HG03442 (cell line): ENCODE data around the gene TCHP.
"Not testable (repeated sequence)": the region's sequence is repeated elsewhere in the genome, so short reads cannot be mapped to it uniquely, and the experiment has no call there.

ENCODE experiments used
- ATAC-seq: cut with Tn5 transposase; IDR thresholded peaks from one replicate; pipeline ENCODE4 v1.9.1; 2021; ENCODE audit warnings: mild to moderate bottlenecking, moderate library complexity; ENCODE audit not compliant: unreplicated experiment

Gene TCHP, protein sequence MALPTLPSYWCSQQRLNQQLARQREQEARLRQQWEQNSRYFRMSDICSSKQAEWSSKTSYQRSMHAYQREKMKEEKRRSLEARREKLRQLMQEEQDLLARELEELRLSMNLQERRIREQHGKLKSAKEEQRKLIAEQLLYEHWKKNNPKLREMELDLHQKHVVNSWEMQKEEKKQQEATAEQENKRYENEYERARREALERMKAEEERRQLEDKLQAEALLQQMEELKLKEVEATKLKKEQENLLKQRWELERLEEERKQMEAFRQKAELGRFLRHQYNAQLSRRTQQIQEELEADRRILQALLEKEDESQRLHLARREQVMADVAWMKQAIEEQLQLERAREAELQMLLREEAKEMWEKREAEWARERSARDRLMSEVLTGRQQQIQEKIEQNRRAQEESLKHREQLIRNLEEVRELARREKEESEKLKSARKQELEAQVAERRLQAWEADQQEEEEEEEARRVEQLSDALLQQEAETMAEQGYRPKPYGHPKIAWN

DNA sequence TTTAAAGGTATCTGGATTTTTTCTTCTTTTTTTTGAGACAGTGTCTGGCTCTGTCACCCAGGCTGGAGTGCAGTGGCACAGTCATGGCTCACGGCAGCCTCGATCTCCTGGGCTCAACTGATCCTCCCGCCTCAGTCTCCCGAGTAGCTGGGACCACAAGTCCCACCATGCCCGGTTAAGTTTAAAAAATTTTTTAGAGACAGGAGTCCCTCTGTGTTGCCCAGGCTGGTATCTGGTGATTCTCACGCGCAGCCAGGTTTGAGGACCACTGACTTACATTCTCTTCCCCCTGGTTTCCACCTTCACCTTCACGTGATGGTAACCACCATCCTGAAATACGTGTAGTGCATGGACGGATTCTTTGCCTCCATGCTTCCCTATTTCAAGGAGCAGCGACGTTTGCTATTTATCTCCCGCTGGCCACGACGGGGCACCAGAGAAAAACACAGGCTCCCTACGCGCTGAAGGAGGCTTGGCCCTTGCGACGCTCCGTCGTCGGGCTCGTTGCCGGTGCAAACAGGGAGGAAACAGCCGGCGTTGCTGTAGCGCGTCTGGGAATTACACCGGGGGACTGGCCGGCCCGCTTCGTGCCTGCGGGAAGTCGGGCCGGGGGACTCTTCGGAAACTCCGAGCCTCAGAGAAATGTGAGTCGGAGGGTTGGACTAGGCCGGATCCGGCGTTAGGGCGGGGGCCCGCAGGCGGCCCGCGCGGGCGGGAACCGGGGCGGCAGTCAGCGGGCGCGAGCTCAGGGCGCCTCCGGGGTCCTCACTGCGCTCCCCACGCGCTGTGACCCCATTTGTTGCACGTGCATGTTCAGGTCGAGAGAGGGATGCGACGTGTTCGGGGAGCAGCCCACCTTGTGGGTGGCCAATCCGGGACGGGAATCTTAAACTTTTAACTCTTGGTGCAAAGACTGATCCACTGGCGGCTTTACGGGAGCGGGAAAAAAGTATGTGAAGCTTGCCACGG lies at the start of gene TCHP:
TSS of gene TCHP (plus strand) at position 492 of the 969 bp plus-strand sequence. CDS start 2,753 bp downstream, outside the sequence.
- ATAC-seq, result peak; percentile 73

DNA sequence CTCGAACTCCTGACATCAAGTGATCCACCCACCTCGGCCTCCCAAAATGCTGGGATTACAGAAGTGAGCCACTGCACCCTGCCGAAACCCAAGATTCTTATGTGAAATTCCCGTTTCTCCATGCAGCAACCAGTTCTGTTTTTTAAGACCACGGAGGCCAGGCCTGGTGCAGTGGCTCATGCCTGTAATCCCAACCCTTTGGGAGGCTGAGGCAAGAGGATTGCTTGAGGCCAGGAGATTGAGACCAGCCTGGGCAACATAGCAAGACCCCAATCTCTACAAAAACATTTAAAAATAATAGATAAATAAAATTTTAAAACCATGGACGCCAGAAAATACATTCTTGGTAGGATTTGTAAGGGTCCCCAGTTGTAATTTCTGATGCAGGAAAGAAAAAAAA lies 49.6 kb upstream of the TCHP start:
- ATAC-seq, result not testable (repeated sequence)

DNA sequence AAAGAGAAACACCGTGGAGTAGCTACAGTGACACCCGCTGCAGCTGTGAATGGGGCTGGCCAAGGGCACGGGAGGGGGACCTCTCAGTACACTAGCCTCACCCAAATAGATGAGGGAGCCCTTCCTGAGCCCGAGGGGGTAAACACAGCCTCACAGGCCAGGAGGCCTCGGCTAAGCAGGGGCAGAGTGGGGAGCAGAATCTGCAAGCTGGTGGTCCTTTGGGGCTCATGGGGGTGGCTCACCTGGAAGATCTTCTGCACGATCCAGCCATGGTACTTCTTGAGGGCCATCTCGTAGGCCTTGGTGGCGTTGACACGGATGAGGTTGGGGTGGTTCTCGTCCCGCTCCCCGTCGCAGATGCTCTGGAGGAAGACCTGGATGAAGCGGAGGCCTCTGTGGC lies 44.7 kb upstream of the TCHP start:
- no peak for ATAC-seq

DNA sequence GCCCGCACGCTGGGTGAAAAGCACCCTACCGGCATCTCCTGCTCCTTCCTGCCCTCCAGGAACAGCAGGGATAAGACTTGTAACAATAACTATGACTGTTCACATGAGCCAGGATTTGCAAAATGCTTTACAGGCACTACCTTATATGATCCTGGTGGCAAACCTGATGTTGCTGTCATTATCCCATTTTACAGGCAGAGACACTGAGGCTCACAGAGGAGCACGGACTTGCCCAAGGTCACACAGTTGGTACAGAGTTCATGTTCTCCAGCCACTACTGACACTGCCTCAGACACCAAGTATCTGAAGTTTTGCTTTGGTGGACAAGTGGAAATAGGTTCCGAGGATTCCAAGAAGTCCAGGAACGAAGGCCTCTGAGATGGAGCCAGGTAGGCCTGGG lies 42.4 kb upstream of the TCHP start:
- ATAC-seq, result no peak

DNA sequence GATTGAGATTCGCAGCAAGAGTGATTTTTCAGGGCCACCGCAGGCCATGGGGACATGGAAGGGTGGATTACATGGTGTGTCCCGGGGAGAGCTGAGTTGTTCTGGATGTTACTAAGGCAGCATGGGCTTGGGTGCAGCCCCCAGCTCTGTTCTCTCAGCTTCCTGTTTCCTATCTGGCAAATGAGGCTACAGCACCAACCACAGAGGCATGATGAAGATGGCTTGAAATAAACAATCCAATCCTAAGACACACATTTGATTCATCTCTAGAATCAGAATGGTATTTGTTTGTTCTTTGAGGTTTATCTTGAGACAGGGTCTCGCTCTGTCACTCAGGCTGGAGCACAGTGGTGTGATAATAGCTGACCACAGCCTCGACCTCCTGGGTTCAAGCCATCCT lies 41.3 kb upstream of the TCHP start:
- no peak for ATAC-seq

DNA sequence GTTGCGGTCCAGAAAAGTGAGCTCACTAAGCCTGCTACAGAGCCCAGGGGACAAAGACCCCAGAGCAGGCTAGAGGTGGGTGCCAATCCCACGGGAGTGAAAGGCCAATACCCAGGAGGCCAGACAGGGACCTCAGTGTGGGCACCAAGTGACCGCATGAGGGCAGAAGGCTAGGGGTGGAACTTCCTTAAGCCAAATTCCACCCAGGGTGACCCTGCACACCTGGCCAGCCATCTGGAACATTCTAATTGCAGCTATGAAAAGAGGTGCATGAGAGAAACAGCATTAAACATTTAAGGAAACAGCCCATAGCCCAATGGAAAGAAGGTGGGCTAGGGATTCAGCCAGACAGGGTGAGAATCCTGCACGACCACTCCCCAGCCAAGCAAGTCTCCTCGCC lies 39.1 kb upstream of the TCHP start:
- ATAC-seq, result no peak

DNA sequence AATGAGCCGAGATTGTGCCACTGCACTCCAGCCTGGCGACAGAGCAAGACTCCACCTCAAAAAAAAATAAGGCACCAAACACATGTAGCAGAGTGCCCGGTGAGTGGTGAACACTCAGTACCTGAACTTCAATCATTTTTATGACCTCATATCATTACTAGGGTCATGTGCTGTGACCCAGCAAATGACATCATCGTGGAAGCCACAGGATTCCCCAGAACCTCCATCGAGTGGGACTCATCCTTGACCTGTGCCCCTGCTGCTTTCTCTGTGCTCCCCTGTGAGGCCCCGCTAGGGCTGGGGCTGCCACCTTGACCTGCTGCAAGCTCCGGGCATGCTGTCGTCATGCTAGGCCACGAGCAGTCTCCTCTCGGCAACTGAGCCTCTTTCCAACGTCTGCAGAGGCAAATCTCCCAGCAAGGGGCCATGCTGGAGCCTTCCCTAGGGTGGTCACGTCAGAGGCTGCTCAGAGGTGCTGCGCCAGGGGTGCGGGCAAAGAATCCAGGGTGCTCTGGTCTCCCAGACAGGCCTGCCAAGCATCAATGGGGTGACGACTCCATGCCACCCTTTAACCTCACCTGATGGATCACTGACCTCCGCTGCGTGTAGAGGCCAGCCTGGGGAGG lies 38.3 kb upstream of the TCHP start:
- no peak for ATAC-seq

DNA sequence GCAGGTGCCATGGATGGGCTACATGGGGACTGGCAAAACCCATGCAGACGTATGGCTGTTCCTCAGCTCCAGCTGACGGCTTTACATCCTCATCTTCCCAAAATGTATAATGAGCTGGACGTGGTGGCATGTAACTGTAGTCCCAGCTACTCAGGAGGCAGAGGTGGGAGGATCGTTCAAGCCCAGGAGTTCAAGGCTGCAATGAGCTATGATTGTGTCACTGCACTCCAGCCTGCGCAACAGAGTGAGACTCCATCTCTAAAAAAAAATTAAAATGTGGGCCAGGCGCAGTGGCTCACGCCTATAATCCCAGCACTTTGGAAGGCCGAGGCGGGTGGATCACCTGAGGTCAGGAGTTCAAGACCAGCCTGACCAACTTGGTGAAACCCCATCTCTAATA lies 37.6 kb upstream of the TCHP start:
- not testable (repeated sequence) for ATAC-seq

DNA sequence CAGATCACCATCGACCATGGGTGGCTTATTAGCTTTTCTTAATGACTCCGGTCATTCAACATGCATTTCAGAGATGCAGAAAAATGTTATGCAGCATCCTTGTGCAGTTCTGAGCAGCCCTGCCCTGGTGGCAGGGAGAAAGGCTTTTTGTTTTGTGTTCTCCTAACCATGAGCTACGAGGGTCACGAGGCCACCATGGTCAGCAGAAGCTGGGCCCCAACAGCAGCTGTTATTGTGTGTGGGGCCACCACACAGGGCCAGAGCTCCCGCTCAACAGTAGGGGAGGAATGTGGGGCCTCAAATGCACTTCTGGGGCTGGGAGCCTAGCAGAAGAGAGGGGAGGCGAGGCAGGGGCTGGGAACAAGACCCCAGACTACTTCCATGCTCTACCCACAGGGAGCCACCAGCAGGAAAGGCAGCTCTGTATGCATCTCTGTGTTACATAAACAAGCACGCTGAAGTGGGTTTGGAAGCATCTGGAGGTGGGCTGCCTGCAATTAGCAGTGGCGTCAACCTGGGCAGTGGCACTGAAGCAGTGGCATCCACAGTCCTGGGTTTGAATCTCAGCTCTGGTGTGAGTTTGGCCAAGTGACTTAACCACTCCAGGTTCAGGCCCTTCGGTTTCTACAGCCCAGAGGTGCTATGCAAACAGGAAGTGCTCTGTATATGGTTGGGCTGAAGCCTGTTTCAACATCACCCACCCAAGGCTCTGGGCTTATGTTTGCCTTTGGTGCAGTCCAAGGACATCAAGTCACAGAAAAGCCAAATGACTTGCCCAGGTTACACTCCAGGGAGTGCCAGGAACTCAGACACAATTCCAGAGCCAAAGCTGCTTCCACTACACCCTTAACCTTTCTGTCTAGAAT lies 36.0 kb upstream of the TCHP start:
- no peak for ATAC-seq

DNA sequence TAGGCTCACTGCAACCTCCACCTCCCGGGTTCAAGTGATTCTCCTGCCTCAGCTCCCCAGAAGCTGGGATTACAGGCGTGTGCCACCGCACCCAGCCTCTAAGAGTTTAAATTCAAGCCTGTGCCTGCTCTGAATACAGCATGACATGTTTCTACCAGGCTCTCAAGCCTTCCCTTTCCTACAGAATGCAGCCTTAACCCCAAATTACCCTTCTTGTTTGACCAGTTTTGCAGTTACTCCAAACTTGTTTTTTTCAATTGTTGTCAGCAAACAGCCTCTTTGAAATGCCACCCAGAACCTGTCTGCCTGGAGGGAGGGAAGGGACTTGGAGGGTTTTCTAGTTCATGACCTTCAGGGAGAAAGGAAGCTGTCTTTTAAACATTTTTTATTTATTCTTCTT lies 35.2 kb upstream of the TCHP start:
- no peak for ATAC-seq

DNA sequence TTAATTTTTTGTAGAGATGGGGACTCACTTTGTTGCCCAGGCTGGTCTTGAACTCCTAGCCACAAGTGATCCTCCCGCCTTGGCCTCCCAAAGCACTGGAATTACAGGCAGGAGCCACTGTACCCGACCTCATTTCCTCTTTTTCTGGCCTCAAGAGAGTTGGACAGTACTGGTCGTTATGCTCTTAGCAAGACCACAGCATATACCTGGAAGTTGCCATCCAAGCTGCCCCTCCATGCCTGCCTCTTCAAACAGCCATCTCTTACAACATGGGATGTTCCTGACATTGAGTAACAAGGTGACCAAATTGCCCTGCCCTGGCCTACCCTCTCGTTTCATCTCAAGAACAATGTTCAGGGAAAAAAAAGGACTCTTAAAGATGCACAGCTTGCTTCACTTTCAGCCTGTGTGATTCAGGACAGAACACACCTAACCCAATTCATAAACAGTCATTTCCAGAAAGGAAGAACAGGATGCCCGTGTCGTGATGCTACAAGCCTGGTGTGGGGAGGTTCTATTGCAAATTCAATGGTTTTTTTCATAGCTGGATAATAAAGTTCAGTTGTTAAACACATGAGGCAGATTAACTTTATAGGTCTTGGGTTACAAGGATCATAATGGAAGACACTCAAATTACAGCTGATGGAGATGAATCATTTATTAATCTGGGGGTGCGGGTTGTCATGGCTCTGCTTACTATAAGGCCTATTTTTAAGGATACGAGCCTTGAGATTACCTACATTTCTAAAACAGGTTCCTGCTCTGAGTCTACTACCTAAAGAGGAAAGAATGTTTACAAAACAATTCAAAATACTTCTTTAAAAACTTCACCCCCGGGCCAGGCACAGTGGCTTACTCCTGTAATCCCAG lies 31.7 kb upstream of the TCHP start:
- no peak for ATAC-seq

DNA sequence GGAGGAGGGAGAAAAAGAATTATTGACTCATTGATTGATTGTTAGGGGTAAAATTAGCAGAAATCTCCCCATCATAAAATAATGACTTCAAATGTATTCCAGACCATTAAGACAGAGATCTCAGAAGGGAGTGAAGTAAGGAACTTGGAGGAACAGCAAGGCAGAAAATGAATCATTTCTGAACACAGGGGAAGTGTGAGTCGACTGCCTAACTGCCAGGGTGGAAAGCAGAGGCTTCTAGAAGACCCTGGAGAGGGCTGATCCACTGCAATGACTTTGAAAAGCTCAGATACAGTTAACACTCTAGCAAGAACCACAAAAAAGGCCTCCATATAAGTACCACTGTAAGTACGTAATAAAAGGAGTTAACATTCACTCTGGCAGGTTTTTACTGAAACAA lies 29.4 kb upstream of the TCHP start:
- no peak for ATAC-seq

DNA sequence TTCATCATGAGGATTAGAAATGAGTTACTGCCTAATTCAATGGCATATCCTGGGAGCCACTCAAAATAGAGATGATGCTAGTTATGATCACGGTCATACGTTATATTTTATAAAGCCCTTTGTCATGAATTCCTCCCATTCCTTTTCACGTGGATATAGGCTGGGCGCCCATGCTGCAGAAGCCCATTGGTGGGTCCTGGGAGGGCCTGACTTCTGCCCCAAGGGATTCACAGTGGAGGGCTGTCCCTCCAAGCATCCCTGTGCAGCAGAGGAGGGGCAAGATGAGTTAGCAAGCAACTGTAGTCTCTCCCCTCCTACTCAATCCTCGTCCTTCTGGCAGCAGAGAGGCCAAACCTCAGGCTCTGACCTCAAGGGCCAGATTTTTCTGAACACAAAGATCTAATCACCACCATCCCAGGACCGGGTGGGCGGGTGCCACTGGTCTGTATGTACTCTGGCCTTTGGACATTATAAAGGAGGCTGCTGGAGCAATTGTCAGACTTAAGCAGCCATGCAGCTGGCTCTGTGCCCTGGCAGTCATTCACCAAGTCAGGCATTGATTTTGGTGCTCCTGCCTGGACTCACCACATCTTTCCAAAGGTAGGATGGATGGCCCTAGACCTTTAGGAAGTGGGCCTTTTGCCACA lies 28.3 kb upstream of the TCHP start:
- ATAC-seq, result no peak

DNA sequence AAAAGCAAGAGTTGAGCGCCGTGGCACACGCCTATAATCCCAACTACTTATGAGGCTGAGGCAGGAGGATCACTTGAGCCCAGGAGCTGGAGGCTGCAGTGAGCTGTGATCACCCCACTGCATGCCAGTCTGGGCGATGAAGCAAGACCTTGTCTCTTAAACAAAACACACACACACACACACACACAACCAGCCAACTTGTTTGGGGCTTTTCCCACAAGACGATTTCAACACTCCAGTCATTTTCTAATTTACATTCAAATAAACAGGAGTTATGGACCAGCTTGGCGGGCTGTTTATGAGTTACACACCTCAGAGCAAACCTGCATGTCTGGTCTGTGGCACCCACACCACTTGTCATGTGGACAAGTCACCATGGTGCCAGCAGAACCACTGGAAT lies 26.4 kb upstream of the TCHP start:
- ATAC-seq, result no peak

DNA sequence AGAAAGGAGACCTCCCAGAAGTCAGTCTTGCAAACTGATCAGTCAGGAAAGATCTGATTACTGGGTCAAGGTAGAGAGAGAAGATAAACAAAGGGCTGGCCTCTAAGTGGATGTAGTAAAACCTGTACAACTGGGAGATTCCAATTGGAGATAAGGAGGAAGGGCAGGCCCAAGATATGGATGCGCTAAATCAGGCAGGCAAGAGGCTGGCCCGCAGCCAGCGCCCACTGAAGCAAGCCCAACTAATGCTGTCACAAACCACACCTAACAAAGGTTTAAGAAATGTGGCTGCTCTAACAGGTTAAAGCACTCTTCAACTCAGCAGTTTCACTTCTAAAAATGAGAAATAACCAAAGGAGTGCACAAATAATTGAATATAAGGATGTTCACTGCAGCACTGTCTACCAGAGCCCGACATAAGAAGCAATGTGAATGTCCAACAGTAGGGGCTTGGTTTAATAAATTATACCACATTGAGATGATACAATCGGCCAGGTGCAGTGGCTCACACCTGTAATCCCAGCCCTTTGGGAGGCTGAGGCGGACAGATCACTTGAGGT lies 24.4 kb upstream of the TCHP start:
- ATAC-seq, result no peak

DNA sequence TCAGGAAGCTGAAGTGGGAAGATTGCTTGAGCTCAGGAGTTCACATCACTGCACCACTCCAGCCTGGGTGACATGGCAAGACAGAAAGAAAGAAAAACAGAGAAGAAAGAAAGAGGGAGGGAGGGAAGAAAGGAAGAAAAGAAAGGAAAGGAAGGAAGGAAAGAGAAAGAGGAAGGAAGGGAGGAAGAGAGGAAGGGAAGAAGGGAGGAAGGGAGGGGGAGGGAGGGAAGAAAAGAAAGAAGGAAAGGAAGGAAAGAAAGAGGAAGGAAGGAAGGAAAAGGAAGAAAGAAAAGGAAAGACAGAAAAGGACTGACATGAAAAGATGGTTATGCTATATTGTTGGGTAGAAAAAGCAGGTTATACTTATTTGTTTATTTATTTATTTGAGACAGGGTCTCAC lies 23.7 kb upstream of the TCHP start:
- no peak for ATAC-seq

DNA sequence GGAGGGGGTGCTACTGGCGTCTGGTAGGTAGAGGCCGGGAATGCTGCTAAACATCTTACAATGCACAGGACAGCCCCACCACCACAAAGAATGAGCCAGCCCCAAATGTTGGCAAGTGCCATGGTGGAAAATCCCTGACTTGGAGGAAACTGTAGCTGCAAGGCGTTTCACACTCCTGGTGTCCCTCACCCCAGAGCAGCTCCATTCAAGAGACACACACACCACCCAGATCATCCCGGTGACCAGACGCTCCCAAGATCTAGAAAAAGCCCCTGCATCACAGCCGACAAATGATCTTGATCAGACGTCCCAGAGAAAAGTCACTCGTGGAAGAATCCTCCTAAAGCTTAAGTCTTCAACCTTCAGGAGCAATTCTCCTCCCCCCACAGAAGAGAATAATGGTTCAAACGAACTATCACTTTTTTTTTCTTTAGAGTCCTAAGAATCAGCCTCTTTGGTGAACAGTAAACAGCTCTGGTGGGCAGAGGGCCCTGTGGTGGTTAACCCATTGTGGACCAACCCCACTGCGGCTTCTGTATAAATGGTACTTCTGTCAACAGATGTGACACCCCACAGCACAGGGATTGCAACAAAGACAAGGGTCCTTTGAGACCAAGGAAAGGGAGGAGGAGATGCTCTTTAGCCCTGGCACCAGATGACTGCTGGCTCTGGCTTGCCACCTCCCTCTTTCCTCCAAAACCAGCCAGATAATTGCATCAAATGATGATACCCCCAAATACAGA lies 22.4 kb upstream of the TCHP start:
- no peak for ATAC-seq

DNA sequence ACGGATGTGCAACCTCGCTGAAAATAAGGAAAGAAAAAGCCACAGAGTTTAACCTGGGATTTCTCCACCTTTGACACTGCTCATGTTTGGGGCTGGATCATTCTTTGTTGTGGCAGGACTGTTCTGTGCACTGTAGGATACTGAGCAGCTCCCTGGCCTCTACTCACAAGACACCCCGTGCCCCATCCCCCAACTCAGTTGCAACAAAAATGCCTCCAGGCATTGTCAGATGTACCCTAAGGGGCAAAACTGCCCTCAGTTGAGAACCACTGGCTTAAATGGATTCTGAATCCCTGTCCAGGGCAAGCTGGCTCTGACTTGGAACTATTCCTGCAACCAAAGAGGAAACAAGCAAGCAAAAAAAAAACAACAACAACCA lies 21.8 kb upstream of the TCHP start:
- no peak for ATAC-seq
